GM13976 (cell line): Measurements from ENCODE around the gene TEDC2.

Experiments
- DNase-seq: peaks from one replicate; pipeline ENCODE4 v3.0.0; 2012; ENCODE audit warnings: low spot score
- CTCF ChIP-seq: IDR thresholded peaks from 2 replicates; pipeline ENCODE4 v1.5.1; 2012; ENCODE audit warnings: borderline replicate concordance, mild to moderate bottlenecking; ENCODE audit not compliant: insufficient read depth; ENCODE audit errors: extremely low read depth, missing control alignments, control extremely low read depth
- in situ Hi-C: fragments of 300-500 bp; cut with MboI; formaldehyde crosslinking; loops from one replicate; pipeline ENCODE4 v1.12.0; 2022; ENCODE audit warnings: low sequenced_read_pairs, mixed read lengths, inconsistent platforms; ENCODE audit not compliant: unreplicated experiment

The TEDC2 gene

GRCh38 chr16:2466667-2467527 lies 7.0 kb downstream of the TEDC2 start:
- no peak for TF ChIP-seq CTCF
- no peak for DNase-seq
- in situ Hi-C loops: no loop called here

GRCh38 chr16:2467528-2468232 lies 7.8 kb downstream of the TEDC2 start:
- in situ Hi-C loops: no loop called here
- peak; percentile 78 for DNase-seq
- TF ChIP-seq CTCF: peak; percentile 32

GRCh38 chr16:2468233-2468724 lies 8.4 kb downstream of the TEDC2 start:
- peak; percentile 76 for DNase-seq
- in situ Hi-C loops: no loop called here
- TF ChIP-seq CTCF: no peak

- DNase-seq: peak; percentile 84
- in situ Hi-C loops: no loop called here
- no peak for TF ChIP-seq CTCF
Observed at GRCh38 chr16:2468725-2469398, 9.0 kb downstream of the TEDC2 start.

- DNase-seq: no peak
- no peak for TF ChIP-seq CTCF
- in situ Hi-C loops: no loop called here
Observed at GRCh38 chr16:2469399-2470233, 9.7 kb downstream of the TEDC2 start.
